Measurements from ENCODE around the gene XAB2.

- TF ChIP-seq CTCF (IDR thresholded peaks at IDR 0.05; ENCODE audit: insufficient read depth, low read length, poor library complexity, severe bottlenecking) = no peak
- no peak for TF ChIP-seq EZH2phosphoT487 (conservative IDR thresholded peaks at IDR 0.05; ENCODE audit: low read length)
Observed at GRCh38 chr19:7672522-7672921, 43.2 kb upstream of the XAB2 start.
